GM23338 (cell line): Measurements from ENCODE around the gene CCDC12.

Experiments used
- CTCF ChIP-seq, 2 experiments: fragments of 200-600 bp in 1 of 2; sonication (generic) in 1 of 2; conservative IDR thresholded peaks; 2 replicates each; pipeline versions ENCODE4 v1.5.1 to v1.6.1; 2016 to 2017; ENCODE audit warnings: antibody characterized with exemption in 2 of 2, low read depth in 2 of 2, mild to moderate bottlenecking in 2 of 2, moderate library complexity in 1 of 2
- EZH2 ChIP-seq: fragments of 200-600 bp; sonication (generic); IDR thresholded peaks from one replicate; pipeline ENCODE4 v1.8.0; 2017; ENCODE audit warnings: antibody characterized with exemption, mild to moderate bottlenecking, low read depth; ENCODE audit not compliant: unreplicated experiment
- EZH2phosphoT487 ChIP-seq: fragments of 200-600 bp; sonication (generic); IDR thresholded peaks from one replicate; pipeline ENCODE4 v1.8.1; 2018; ENCODE audit warnings: antibody characterized with exemption; ENCODE audit not compliant: unreplicated experiment
- JUNB ChIP-seq: IDR thresholded peaks from one replicate; pipeline ENCODE4 v1.6.1; 2016; ENCODE audit warnings: antibody characterized with exemption; ENCODE audit not compliant: unreplicated experiment
- POLR2AphosphoS5 ChIP-seq: IDR thresholded peaks from 2 replicates; pipeline ENCODE4 v1.6.1; 2016; ENCODE audit warnings: antibody characterized with exemption, low read depth
- STAT1 ChIP-seq: IDR thresholded peaks from one replicate; pipeline ENCODE4 v1.6.1; 2016; ENCODE audit warnings: antibody characterized with exemption; ENCODE audit not compliant: unreplicated experiment
- ZNF331 ChIP-seq: fragments of 250-450 bp; sonication (Bioruptor Pico); IDR thresholded peaks from 2 replicates; pipeline ENCODE4 v1.5.0; 2020; ENCODE audit warnings: low read depth, mild to moderate bottlenecking, moderate library complexity
- TF ChIP-seq, protein P1 (sequence below): IDR thresholded peaks from one replicate; pipeline ENCODE4 v1.6.1; 2018; ENCODE audit warnings: antibody characterized with exemption; ENCODE audit not compliant: unreplicated experiment
- TF ChIP-seq, protein P2 (sequence below): IDR thresholded peaks from 2 replicates; pipeline ENCODE4 v1.6.1; 2016; ENCODE audit warnings: antibody characterized with exemption

- TF ChIP-seq CTCF (conservative IDR thresholded peaks at IDR 0.05; ENCODE audit: low read depth in 2 of 2), result no peak
- TF ChIP-seq JUNB, result no peak
- TF ChIP-seq STAT1, result no peak
- no peak for TF ChIP-seq EZH2
- TF ChIP-seq POLR2AphosphoS5, result no peak
- no peak for TF ChIP-seq ZNF331
- no peak for TF ChIP-seq EZH2phosphoT487
- TF ChIP-seq, protein P1, sequence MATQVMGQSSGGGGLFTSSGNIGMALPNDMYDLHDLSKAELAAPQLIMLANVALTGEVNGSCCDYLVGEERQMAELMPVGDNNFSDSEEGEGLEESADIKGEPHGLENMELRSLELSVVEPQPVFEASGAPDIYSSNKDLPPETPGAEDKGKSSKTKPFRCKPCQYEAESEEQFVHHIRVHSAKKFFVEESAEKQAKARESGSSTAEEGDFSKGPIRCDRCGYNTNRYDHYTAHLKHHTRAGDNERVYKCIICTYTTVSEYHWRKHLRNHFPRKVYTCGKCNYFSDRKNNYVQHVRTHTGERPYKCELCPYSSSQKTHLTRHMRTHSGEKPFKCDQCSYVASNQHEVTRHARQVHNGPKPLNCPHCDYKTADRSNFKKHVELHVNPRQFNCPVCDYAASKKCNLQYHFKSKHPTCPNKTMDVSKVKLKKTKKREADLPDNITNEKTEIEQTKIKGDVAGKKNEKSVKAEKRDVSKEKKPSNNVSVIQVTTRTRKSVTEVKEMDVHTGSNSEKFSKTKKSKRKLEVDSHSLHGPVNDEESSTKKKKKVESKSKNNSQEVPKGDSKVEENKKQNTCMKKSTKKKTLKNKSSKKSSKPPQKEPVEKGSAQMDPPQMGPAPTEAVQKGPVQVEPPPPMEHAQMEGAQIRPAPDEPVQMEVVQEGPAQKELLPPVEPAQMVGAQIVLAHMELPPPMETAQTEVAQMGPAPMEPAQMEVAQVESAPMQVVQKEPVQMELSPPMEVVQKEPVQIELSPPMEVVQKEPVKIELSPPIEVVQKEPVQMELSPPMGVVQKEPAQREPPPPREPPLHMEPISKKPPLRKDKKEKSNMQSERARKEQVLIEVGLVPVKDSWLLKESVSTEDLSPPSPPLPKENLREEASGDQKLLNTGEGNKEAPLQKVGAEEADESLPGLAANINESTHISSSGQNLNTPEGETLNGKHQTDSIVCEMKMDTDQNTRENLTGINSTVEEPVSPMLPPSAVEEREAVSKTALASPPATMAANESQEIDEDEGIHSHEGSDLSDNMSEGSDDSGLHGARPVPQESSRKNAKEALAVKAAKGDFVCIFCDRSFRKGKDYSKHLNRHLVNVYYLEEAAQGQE, result no peak
- TF ChIP-seq, protein P2, sequence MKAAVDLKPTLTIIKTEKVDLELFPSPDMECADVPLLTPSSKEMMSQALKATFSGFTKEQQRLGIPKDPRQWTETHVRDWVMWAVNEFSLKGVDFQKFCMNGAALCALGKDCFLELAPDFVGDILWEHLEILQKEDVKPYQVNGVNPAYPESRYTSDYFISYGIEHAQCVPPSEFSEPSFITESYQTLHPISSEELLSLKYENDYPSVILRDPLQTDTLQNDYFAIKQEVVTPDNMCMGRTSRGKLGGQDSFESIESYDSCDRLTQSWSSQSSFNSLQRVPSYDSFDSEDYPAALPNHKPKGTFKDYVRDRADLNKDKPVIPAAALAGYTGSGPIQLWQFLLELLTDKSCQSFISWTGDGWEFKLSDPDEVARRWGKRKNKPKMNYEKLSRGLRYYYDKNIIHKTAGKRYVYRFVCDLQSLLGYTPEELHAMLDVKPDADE, result no peak
Measured at GRCh38 chr3:46959161-46959511, 17.4 kb downstream of the CCDC12 start.
